DMS 273 treated with DMSO at 0.1 percent for 48 hours (cell line): Measurements from ENCODE around the gene SORT1.
"Not testable (repeated sequence)": the region's sequence is repeated elsewhere in the genome, so short reads cannot be mapped to it uniquely, and the experiment has no call there.

Experiments used
- DNase-seq: peaks from one replicate; lab custom pipeline; 2025; lab: John Stamatoyannopoulos, UW

The SORT1 gene

GRCh38 chr1:109379907-109380306 is 17.8 kb downstream of the SORT1 start:
- no peak for DNase-seq

GRCh38 chr1:109379422-109379821 is 18.3 kb downstream of the SORT1 start:
- DNase-seq: no peak

- DNase-seq: no peak
These were observed 20.0 kb downstream of the SORT1 start for GRCh38 chr1:109377698-109378097.

GRCh38 chr1:109373696-109374095 is 24.0 kb downstream of the SORT1 start:
- not testable (repeated sequence) for DNase-seq

- no peak for DNase-seq
These were observed 24.6 kb downstream of the SORT1 start for GRCh38 chr1:109373126-109373525.

- no peak for DNase-seq
These were observed 25.4 kb downstream of the SORT1 start for GRCh38 chr1:109372281-109372680.

- no peak for DNase-seq
These were observed 26.4 kb downstream of the SORT1 start for GRCh38 chr1:109371341-109371739.

- DNase-seq: no peak
These were observed 26.9 kb downstream of the SORT1 start for GRCh38 chr1:109370712-109371340.

- DNase-seq: no peak
These were observed 28.5 kb downstream of the SORT1 start for GRCh38 chr1:109369167-109369746.

- no peak for DNase-seq
These were observed 29.3 kb downstream of the SORT1 start for GRCh38 chr1:109368464-109368863.

GRCh38 chr1:109367626-109368025 is 30.1 kb downstream of the SORT1 start:
- no peak for DNase-seq

GRCh38 chr1:109365642-109366204 is 32.0 kb downstream of the SORT1 start:
- DNase-seq: no peak

- DNase-seq: no peak
These were observed 36.1 kb downstream of the SORT1 start for GRCh38 chr1:109361649-109362048.

- no peak for DNase-seq
These were observed 36.6 kb downstream of the SORT1 start for GRCh38 chr1:109361069-109361468.

- no peak for DNase-seq
These were observed 40.1 kb downstream of the SORT1 start for GRCh38 chr1:109357616-109358015.

GRCh38 chr1:109356915-109357314 is 40.8 kb downstream of the SORT1 start:
- no peak for DNase-seq

GRCh38 chr1:109356505-109356904 is 41.2 kb downstream of the SORT1 start:
- DNase-seq: no peak

- DNase-seq: no peak
These were observed 42.8 kb downstream of the SORT1 start for GRCh38 chr1:109354929-109355328.

- no peak for DNase-seq
These were observed 46.3 kb downstream of the SORT1 start for GRCh38 chr1:109351457-109351856.

GRCh38 chr1:109350655-109351054 is 47.1 kb downstream of the SORT1 start:
- no peak for DNase-seq

GRCh38 chr1:109350182-109350581 is 47.5 kb downstream of the SORT1 start:
- no peak for DNase-seq

GRCh38 chr1:109347511-109347910 is 50.2 kb downstream of the SORT1 start:
- no peak for DNase-seq
